DMS153 treated with DMSO at 0.1 percent for 48 hours (cell line): Measurements from ENCODE around the gene SLX4IP.
"Not testable (repeated sequence)": the region's sequence is repeated elsewhere in the genome, so short reads cannot be mapped to it uniquely, and the experiment has no call there.

Experiments
- DNase-seq: peaks from one replicate; lab custom pipeline; 2025; ENCODE audit not compliant: unreplicated experiment; lab: John Stamatoyannopoulos, UW

The SLX4IP gene

GRCh38 chr20:10434832-10435812 is at the start of gene SLX4IP:
Gene SLX4IP (plus strand): TSS chr20:10435305. CDS start chr20:10458205, 22,900 bp downstream.
- peak; percentile 95 for DNase-seq

GRCh38 chr20:10385850-10386544 is 49.1 kb upstream of the SLX4IP start:
- no peak for DNase-seq

GRCh38 chr20:10387686-10388085 is 47.4 kb upstream of the SLX4IP start:
- no peak for DNase-seq

GRCh38 chr20:10388597-10388996 is 46.5 kb upstream of the SLX4IP start:
- no peak for DNase-seq

- no peak for DNase-seq
These were observed 44.4 kb upstream of the SLX4IP start for GRCh38 chr20:10390709-10391108.

GRCh38 chr20:10394752-10395151 is 40.4 kb upstream of the SLX4IP start:
- DNase-seq, result not testable (repeated sequence)

- DNase-seq, result no peak
These were observed 36.2 kb upstream of the SLX4IP start for GRCh38 chr20:10398834-10399369.

GRCh38 chr20:10402938-10403608 is 32.0 kb upstream of the SLX4IP start:
- no peak for DNase-seq

- no peak for DNase-seq
These were observed 31.0 kb upstream of the SLX4IP start for GRCh38 chr20:10404023-10404628.

GRCh38 chr20:10404959-10405530 is 30.1 kb upstream of the SLX4IP start:
- DNase-seq, result no peak

- DNase-seq, result no peak
These were observed 26.8 kb upstream of the SLX4IP start for GRCh38 chr20:10408108-10408813.

GRCh38 chr20:10411673-10412072 is 23.4 kb upstream of the SLX4IP start:
- no peak for DNase-seq

GRCh38 chr20:10412591-10413408 is 22.3 kb upstream of the SLX4IP start:
- DNase-seq, result no peak

GRCh38 chr20:10415013-10415650 is 20.0 kb upstream of the SLX4IP start:
- DNase-seq, result no peak

GRCh38 chr20:10417218-10417617 is 17.9 kb upstream of the SLX4IP start:
- not testable (repeated sequence) for DNase-seq

- no peak for DNase-seq
These were observed 15.5 kb upstream of the SLX4IP start for GRCh38 chr20:10419550-10420133.

- DNase-seq, result no peak
These were observed 11.4 kb upstream of the SLX4IP start for GRCh38 chr20:10423735-10424134.

GRCh38 chr20:10427060-10427692 is 7.9 kb upstream of the SLX4IP start:
- peak; percentile 13 for DNase-seq
